ENCODE data around the gene NOTCH1. TPM values are rescaled to one million over a fixed set of nuclear protein-coding genes. Genes with fewer than 3 reads are reported as not detected.
A peak's percentile ranks its signal among the peaks of the same experiment; 100 is the strongest.

The NOTCH1 gene
- total RNA-seq, 4 donors from 2014 or later = 38.2 to 95.7 (median 53.8) TPM

- peak; percentile 91 to 99 (median 99) for DNase-seq
- TF ChIP-seq POLR2A (IDR thresholded peaks at IDR 0.05) (peak in 1 of 2 donors; percentile 42), CTCF (IDR thresholded peaks at IDR 0.05) (no peak)
- H3K4me1 ChIP-seq = peaks cover 4 to 90% (median 46%) of the 10 kb centered on the region in 4 donors
- peaks cover 0 to 7% (median 0%) of the 10 kb centered on the region in 3 donors for H3K36me3 ChIP-seq
- H3K9me3 ChIP-seq = no peaks in the 10 kb centered on the region
- H3K27me3 ChIP-seq = no peaks in the 10 kb centered on the region
- H3K4me3 ChIP-seq = peak overlapping the region in 3 of 4 donors; percentile 29 to 45 (median 29)
- H3K27ac ChIP-seq = peak overlapping the region; percentile 81 to 92 (median 83)
Observed at GRCh38 chr9:136539427-136540421, 6.1 kb downstream of the NOTCH1 start.

- peaks cover 11 to 90% (median 50%) of the 10 kb centered on the region in 4 donors for H3K4me1 ChIP-seq
- DNase-seq = peak in 2 of 3 donors; percentile 73 to 76
- no peaks in the 10 kb centered on the region for H3K9me3 ChIP-seq
- no peak for TF ChIP-seq CTCF (IDR thresholded peaks at IDR 0.05)
- TF ChIP-seq POLR2A (IDR thresholded peaks at IDR 0.05) = no peak
- H3K4me3 ChIP-seq = peak overlapping the region in 3 of 4 donors; percentile 16 to 45 (median 29)
- no peaks in the 10 kb centered on the region for H3K27me3 ChIP-seq
- H3K27ac ChIP-seq = peak overlapping the region; percentile 81 to 92 (median 83)
- peaks cover 0 to 7% (median 0%) of the 10 kb centered on the region in 3 donors for H3K36me3 ChIP-seq
Observed at GRCh38 chr9:136538599-136539426, 7.0 kb downstream of the NOTCH1 start.

GRCh38 chr9:136537896-136538598 lies 7.8 kb downstream of the NOTCH1 start:
- peak overlapping the region; percentile 81 to 92 (median 83) for H3K27ac ChIP-seq
- no peaks in the 10 kb centered on the region for H3K9me3 ChIP-seq
- H3K27me3 ChIP-seq = no peaks in the 10 kb centered on the region
- TF ChIP-seq POLR2A (IDR thresholded peaks at IDR 0.05) (no peak), CTCF (IDR thresholded peaks at IDR 0.05) (no peak)
- H3K4me1 ChIP-seq = peaks cover 10 to 90% (median 55%) of the 10 kb centered on the region in 4 donors
- DNase-seq = no peak
- peaks cover 0 to 7% (median 0%) of the 10 kb centered on the region in 3 donors for H3K36me3 ChIP-seq
- H3K4me3 ChIP-seq = peak overlapping the region in 3 of 4 donors; percentile 16 to 29 (median 25)

GRCh38 chr9:136537411-136537810 lies 8.4 kb downstream of the NOTCH1 start:
- TF ChIP-seq CTCF (IDR thresholded peaks at IDR 0.05) = no peak
- no peak for TF ChIP-seq POLR2A (IDR thresholded peaks at IDR 0.05)
- Histone ChIP-seq H3K4me1 (peaks cover 14 to 90% (median 60%) of the 10 kb centered on the region in 4 donors), H3K36me3 (peaks cover 0 to 7% (median 0%) of the 10 kb centered on the region in 3 donors), H3K4me3 (no peak overlapping the region), H3K27ac (peak overlapping the region in 2 of 4 donors; percentile 82 to 92), H3K9me3 (no peaks in the 10 kb centered on the region), H3K27me3 (no peaks in the 10 kb centered on the region)
- no peak for DNase-seq

Data from Peyer's patch (tissue), 4 donors.